Large intestine (tissue), 3 donors: ENCODE data around the gene LCE1F. TPM values are rescaled to one million over a fixed set of nuclear protein-coding genes. Genes with fewer than 3 reads are reported as not detected.

Source experiments
- DNase-seq, 2 donors: peaks; one replicate each; pipeline versions ENCODE4 v3.0.0 to v3.0.0-alpha.2; 2013
- H3K27ac ChIP-seq: one replicate; pipeline ENCODE4 v1.5.1; 2013; ENCODE audit warnings: low read length
- H3K27me3 ChIP-seq: 2 replicates; pipeline ENCODE4 v1.6.1; 2013; ENCODE audit warnings: low read length; ENCODE audit not compliant: control insufficient read depth, insufficient read depth
- H3K36me3 ChIP-seq: 2 replicates; pipeline ENCODE4 v1.6.1; 2013; ENCODE audit warnings: low read length; ENCODE audit not compliant: control insufficient read depth, insufficient read depth
- H3K4me1 ChIP-seq: one replicate; pipeline ENCODE4 v1.6.1; 2013; ENCODE audit warnings: low read length; ENCODE audit not compliant: control insufficient read depth, insufficient read depth
- H3K4me3 ChIP-seq: one replicate; pipeline ENCODE4 v1.5.1; 2013; ENCODE audit warnings: low read length
- H3K9me3 ChIP-seq: one replicate; pipeline ENCODE4 v1.6.1; 2013; ENCODE audit warnings: mild to moderate bottlenecking, low read depth, low read length, moderate library complexity; ENCODE audit not compliant: control insufficient read depth
- WGBS: methylation state at CpG from one replicate; pipeline ENCODE4 v1.1.5; 2013; ENCODE audit warnings: low lambda C conversion rate; ENCODE audit not compliant: insufficient coverage; 5-methylcytosine and 5-hydroxymethylcytosine counted together
- polyA plus RNA-seq: library from polyadenylated mRNA; unstranded; fragments of 120-200 nt; gene quantifications from one replicate; pipeline ENCODE4 v1.2.1, GENCODE V29; 2013

The LCE1F gene
- polyA plus RNA-seq, 1 donor = not detected

GRCh38 chr1:152817309-152817708, 42.4 kb downstream of the LCE1F start:
- H3K9me3 ChIP-seq = no peaks in the 10 kb centered on the region
- WGBS = 100% methylated on average over 1 of the region's 6 CpGs
- no peak overlapping the region for H3K4me3 ChIP-seq
- no peaks in the 10 kb centered on the region for H3K27me3 ChIP-seq
- DNase-seq = no peak
- H3K36me3 ChIP-seq = no peaks in the 10 kb centered on the region
- no peaks in the 10 kb centered on the region for H3K4me1 ChIP-seq
- H3K27ac ChIP-seq = no peak overlapping the region

GRCh38 chr1:152823294-152823693, 48.4 kb downstream of the LCE1F start:
- H3K36me3 ChIP-seq = no peaks in the 10 kb centered on the region
- no peaks in the 10 kb centered on the region for H3K4me1 ChIP-seq
- 62% methylated on average over 3 of the region's 5 CpGs for WGBS
- H3K9me3 ChIP-seq = no peaks in the 10 kb centered on the region
- H3K4me3 ChIP-seq = no peak overlapping the region
- no peak for DNase-seq
- no peaks in the 10 kb centered on the region for H3K27me3 ChIP-seq
- no peak overlapping the region for H3K27ac ChIP-seq

- no peak overlapping the region for H3K4me3 ChIP-seq
Observed at GRCh38 chr1:152824964-152825363, 50.0 kb downstream of the LCE1F start.

More at GRCh38 chr1:152824964-152825363, 50.0 kb downstream of the LCE1F start:
- H3K4me1 ChIP-seq = no peaks in the 10 kb centered on the region
- no peak overlapping the region for H3K27ac ChIP-seq
- H3K36me3 ChIP-seq = no peaks in the 10 kb centered on the region
- DNase-seq = no peak
- no peaks in the 10 kb centered on the region for H3K9me3 ChIP-seq
- no peaks in the 10 kb centered on the region for H3K27me3 ChIP-seq

Other genes with a start within 250 kb of the LCE1F start
- not detected for gene LCE3E, start 208.4 kb upstream of the LCE1F start, polyA plus RNA-seq
- gene LCE3D, start 194.6 kb upstream of the LCE1F start, polyA plus RNA-seq = not detected
- gene LCE3C, start 174.9 kb upstream of the LCE1F start, polyA plus RNA-seq = not detected
- not detected for gene LCE3B, start 161.3 kb upstream of the LCE1F start, polyA plus RNA-seq
- gene LCE3A, start 152.0 kb upstream of the LCE1F start, polyA plus RNA-seq = not detected
- gene LCE2D, start 111.8 kb upstream of the LCE1F start, polyA plus RNA-seq = not detected
- gene LCE2C, start 99.9 kb upstream of the LCE1F start, polyA plus RNA-seq = not detected
- not detected for gene LCE2B, start 89.0 kb upstream of the LCE1F start, polyA plus RNA-seq
- not detected for gene LCE2A, start 76.8 kb upstream of the LCE1F start, polyA plus RNA-seq
- not detected for gene LCE4A, start 67.0 kb upstream of the LCE1F start, polyA plus RNA-seq
- gene KPRP, start 17.1 kb upstream of the LCE1F start, polyA plus RNA-seq = not detected
- gene LCE1E, start 11.1 kb downstream of the LCE1F start, polyA plus RNA-seq = not detected
- gene LCE1D, start 21.6 kb downstream of the LCE1F start, polyA plus RNA-seq = not detected
- gene LCE1C, start 31.5 kb downstream of the LCE1F start, polyA plus RNA-seq = not detected
- not detected for gene LCE1B, start 36.8 kb downstream of the LCE1F start, polyA plus RNA-seq
- not detected for gene LCE1A, start 52.3 kb downstream of the LCE1F start, polyA plus RNA-seq
- gene LCE6A, start 67.7 kb downstream of the LCE1F start, polyA plus RNA-seq = not detected
- not detected for gene LCE7A, start 84.9 kb downstream of the LCE1F start, polyA plus RNA-seq
- gene SMCP, start 103.2 kb downstream of the LCE1F start, polyA plus RNA-seq = not detected
- gene IVL, start 133.4 kb downstream of the LCE1F start, polyA plus RNA-seq = not detected
- not detected for gene SPRR5, start 172.1 kb downstream of the LCE1F start, polyA plus RNA-seq
- not detected for gene SPRR4, start 195.5 kb downstream of the LCE1F start, polyA plus RNA-seq
- gene SPRR1A, start 208.9 kb downstream of the LCE1F start, polyA plus RNA-seq = not detected
- not detected for gene SPRR3, start 226.6 kb downstream of the LCE1F start, polyA plus RNA-seq